PFSK-1 (cell line): ENCODE measurements around the gene IGF2BP3.

Experiments used
- FOXP2 ChIP-seq: optimal IDR thresholded peaks from 2 replicates; pipeline ENCODE3; 2011; ENCODE audit warnings: borderline replicate concordance, control low read depth, inconsistent platforms; ENCODE audit not compliant: insufficient read depth; ENCODE audit errors: extremely low read length, extremely low read depth
- POLR2AphosphoS5 ChIP-seq: IDR thresholded peaks from 2 replicates; pipeline ENCODE4 v1.6.1; 2012; ENCODE audit warnings: low read depth, mild to moderate bottlenecking, control low read depth, low read length, moderate library complexity
- REST ChIP-seq, 2 experiments: IDR thresholded peaks; 2 replicates each; pipeline versions ENCODE4 v1.6.1 to v1.8.0; 2011 to 2012; ENCODE audit warnings: low read depth in 2 of 2, low read length in 2 of 2, control low read depth in 1 of 2, inconsistent platforms in 1 of 2, mild to moderate bottlenecking in 1 of 2, moderate library complexity in 1 of 2; ENCODE audit not compliant: insufficient read depth in 1 of 2
- SIN3A ChIP-seq: IDR thresholded peaks from 2 replicates; pipeline ENCODE4 v1.6.1; 2012; ENCODE audit warnings: mild to moderate bottlenecking, low read length, moderate library complexity, borderline replicate concordance; ENCODE audit not compliant: insufficient read depth
- TAF1 ChIP-seq: IDR thresholded peaks from 2 replicates; pipeline ENCODE4 v1.6.1; 2012; ENCODE audit warnings: low read length, control low read depth, borderline replicate concordance; ENCODE audit not compliant: insufficient read depth

IGF2BP3 gene

GRCh38 chr7:23335621-23336020 is 134.7 kb downstream of the IGF2BP3 start:
- TF ChIP-seq SIN3A (no peak), REST (IDR thresholded peaks at IDR 0.05; ENCODE audit: insufficient read depth in 1 of 2, low read depth in 2 of 2, low read length in 2 of 2) (no peak), POLR2AphosphoS5 (no peak)

DNA sequence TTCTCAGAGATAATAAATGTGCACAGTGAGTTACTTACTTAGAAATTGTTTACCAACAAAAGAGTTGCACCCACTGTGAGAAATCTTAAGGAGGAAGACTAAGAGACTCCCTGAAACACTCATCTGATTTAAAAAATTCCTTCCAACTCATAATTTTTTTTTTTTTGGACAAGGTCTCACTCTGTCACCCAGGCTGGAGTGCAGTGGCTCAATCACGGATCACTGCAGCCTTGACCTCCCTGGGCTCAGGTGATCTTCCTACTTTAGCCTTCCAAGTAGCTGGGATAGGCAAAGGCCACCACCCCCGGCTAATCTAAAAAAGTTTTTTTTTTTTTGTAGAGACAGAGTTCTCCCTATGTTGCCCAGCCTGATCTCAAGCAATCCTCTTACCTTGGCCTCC is 135.2 kb downstream of the IGF2BP3 start:
- no peak for TF ChIP-seq REST (IDR thresholded peaks at IDR 0.05; ENCODE audit: insufficient read depth in 1 of 2, low read depth in 2 of 2, low read length in 2 of 2)
- no peak for TF ChIP-seq SIN3A
- TF ChIP-seq FOXP2: no peak
- TF ChIP-seq TAF1: no peak
- no peak for TF ChIP-seq POLR2AphosphoS5

- TF ChIP-seq FOXP2: no peak
- TF ChIP-seq POLR2AphosphoS5: peak; percentile 74
- peak; percentile 58; the same call in 1 of the 2 replicates for TF ChIP-seq TAF1
- TF ChIP-seq REST (IDR thresholded peaks at IDR 0.05; ENCODE audit: insufficient read depth in 1 of 2, low read depth in 2 of 2, low read length in 2 of 2): peak in 1 of 2 experiments; percentile 70; a peak in 2 of 4 replicates
- TF ChIP-seq SIN3A: 0 out of 2 replicates have a peak, but pooled peaks have one; percentile 25
Observed at GRCh38 chr7:23334482-23335056, 135.7 kb downstream of the IGF2BP3 start.

GRCh38 chr7:23333671-23334246 is 136.5 kb downstream of the IGF2BP3 start:
- TF ChIP-seq SIN3A (no peak), POLR2AphosphoS5 (no peak), FOXP2 (no peak), TAF1 (no peak), REST (IDR thresholded peaks at IDR 0.05; ENCODE audit: insufficient read depth in 1 of 2, low read depth in 2 of 2, low read length in 2 of 2) (no peak)
